Measurements from ENCODE around the gene CDC25C.
"Not testable (repeated sequence)": the region's sequence is repeated elsewhere in the genome, so short reads cannot be mapped to it uniquely, and the experiment has no call there.

Gene CDC25C

GRCh38 chr5:138344887-138345622 is 13.5 kb upstream of the CDC25C start:
- no peak for DNase-seq

- DNase-seq, result no peak
These were observed 8.4 kb upstream of the CDC25C start for GRCh38 chr5:138340008-138340407.

- no peak for DNase-seq
These were observed 7.9 kb upstream of the CDC25C start for GRCh38 chr5:138339464-138339863.

- DNase-seq, result peak in 1 of 2 experiments; percentile 22
These were observed 7.5 kb upstream of the CDC25C start for GRCh38 chr5:138339091-138339456.

- peak; percentile 11 to 26 for DNase-seq
These were observed 6.9 kb upstream of the CDC25C start for GRCh38 chr5:138338411-138339090.

- DNase-seq, result peak; percentile 88 to 96
These were observed 6.2 kb upstream of the CDC25C start, which contains the start of gene FAM53C for GRCh38 chr5:138337685-138338410. Gene FAM53C, plus strand, starts transcription at chr5:138338266. Its CDS starts 3,070 bp downstream, at chr5:138341336.

- DNase-seq, result peak in 1 of 2 experiments; percentile 84
These were observed 5.5 kb upstream of the CDC25C start for GRCh38 chr5:138336952-138337684.

- DNase-seq, result no peak
These were observed 3.4 kb upstream of the CDC25C start for GRCh38 chr5:138334867-138335447.

GRCh38 chr5:138330813-138331448 is 673 bp downstream of the CDC25C start:
- no peak for DNase-seq

GRCh38 chr5:138318211-138318610 is 13.4 kb downstream of the CDC25C start:
- not testable (repeated sequence) for DNase-seq

GRCh38 chr5:138316355-138316754 is 15.2 kb downstream of the CDC25C start:
- no peak for DNase-seq

GRCh38 chr5:138315751-138316278 is 15.8 kb downstream of the CDC25C start:
- DNase-seq, result no peak

GRCh38 chr5:138305797-138306196 is 25.8 kb downstream of the CDC25C start:
- peak; percentile 21 to 25 for DNase-seq

GRCh38 chr5:138303372-138303771 is 28.2 kb downstream of the CDC25C start:
- no peak for DNase-seq

GRCh38 chr5:138289296-138289695 is 42.3 kb downstream of the CDC25C start:
- DNase-seq, result no peak

- DNase-seq, result no peak
These were observed 44.4 kb downstream of the CDC25C start for GRCh38 chr5:138287246-138287645.

GRCh38 chr5:138282920-138283742 is 48.5 kb downstream of the CDC25C start:
- DNase-seq, result peak; percentile 7 to 69

GRCh38 chr5:138280915-138281314 is 50.7 kb downstream of the CDC25C start:
- DNase-seq, result no peak

- DNase-seq, result peak in 1 of 2 experiments; percentile 9
These were observed 55.1 kb downstream of the CDC25C start for GRCh38 chr5:138276402-138277054.

GRCh38 chr5:138275895-138276294 is 55.7 kb downstream of the CDC25C start:
- DNase-seq, result no peak

Measured in NCI-H526 (cell line).